ENCODE measurements around the gene SPAG16. TPM values are rescaled to one million over a fixed set of nuclear protein-coding genes. Genes with fewer than 3 reads are reported as not detected.

The SPAG16 gene
- total RNA-seq, 1 experiment from 2014 or later: 21.5 TPM

DNA sequence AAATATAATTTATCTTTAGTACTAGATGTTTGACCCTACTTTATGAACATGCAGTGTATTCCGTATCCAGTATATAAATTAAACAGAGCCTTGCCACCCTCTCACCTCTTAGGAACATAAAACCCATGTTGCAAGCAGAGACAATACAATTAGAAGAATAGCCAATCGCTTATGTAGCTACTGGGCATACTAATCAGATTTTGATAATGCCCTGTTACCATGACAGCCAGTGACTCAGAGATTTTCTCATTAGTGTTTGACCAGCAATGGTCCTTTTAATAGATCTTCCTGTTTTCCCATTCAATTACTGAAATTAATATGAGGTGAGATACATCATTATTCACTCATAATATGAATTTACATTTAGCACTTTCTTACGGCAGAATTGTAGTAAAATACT, 579.3 kb downstream of the SPAG16 start:
- no peaks in the 10 kb centered on the region for H3K4me1 Mint-ChIP-seq (ENCODE audit: low read depth, unreplicated experiment)
- TF ChIP-seq, protein P1, sequence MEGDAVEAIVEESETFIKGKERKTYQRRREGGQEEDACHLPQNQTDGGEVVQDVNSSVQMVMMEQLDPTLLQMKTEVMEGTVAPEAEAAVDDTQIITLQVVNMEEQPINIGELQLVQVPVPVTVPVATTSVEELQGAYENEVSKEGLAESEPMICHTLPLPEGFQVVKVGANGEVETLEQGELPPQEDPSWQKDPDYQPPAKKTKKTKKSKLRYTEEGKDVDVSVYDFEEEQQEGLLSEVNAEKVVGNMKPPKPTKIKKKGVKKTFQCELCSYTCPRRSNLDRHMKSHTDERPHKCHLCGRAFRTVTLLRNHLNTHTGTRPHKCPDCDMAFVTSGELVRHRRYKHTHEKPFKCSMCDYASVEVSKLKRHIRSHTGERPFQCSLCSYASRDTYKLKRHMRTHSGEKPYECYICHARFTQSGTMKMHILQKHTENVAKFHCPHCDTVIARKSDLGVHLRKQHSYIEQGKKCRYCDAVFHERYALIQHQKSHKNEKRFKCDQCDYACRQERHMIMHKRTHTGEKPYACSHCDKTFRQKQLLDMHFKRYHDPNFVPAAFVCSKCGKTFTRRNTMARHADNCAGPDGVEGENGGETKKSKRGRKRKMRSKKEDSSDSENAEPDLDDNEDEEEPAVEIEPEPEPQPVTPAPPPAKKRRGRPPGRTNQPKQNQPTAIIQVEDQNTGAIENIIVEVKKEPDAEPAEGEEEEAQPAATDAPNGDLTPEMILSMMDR (IDR thresholded peaks at IDR 0.05; ENCODE audit: insufficient read depth in 1 of 2, low read depth in 1 of 2, low read length in 1 of 2, severe bottlenecking in 1 of 2, unreplicated experiment in 1 of 2): no peak
- H3K27ac Mint-ChIP-seq (ENCODE audit: unreplicated experiment): no peak overlapping the region
- H3K36me3 Mint-ChIP-seq (ENCODE audit: insufficient read depth, unreplicated experiment): no peaks in the 10 kb centered on the region
- intact Hi-C loops (cut with micrococcal nuclease; ENCODE audit: unreplicated experiment): no loop called here
- Histone ChIP-seq H3K4me3 (ENCODE audit: low read depth, low read length) (no peak overlapping the region), H3K27me3 (replicated peaks; ENCODE audit: control insufficient read depth, insufficient read depth, low read length) (no peaks in the 10 kb centered on the region), H3K4me1 (no peaks in the 10 kb centered on the region), H3K36me3 (ENCODE audit: control insufficient read depth, insufficient read depth, low read length) (no peaks in the 10 kb centered on the region), H3K9me3 (no peaks in the 10 kb centered on the region)
- POLR2A ChIA-PET: no interaction called here
- DNase-seq: no peak
- no peaks in the 10 kb centered on the region for H3K27me3 Mint-ChIP-seq (ENCODE audit: insufficient read depth, unreplicated experiment)
- no peak overlapping the region for H3K4me3 Mint-ChIP-seq (ENCODE audit: unreplicated experiment)
- CTCF ChIA-PET: no interaction called here
- BruUV-seq (replicated peaks): no TSS peak
- no peaks in the 10 kb centered on the region for H3K9me3 Mint-ChIP-seq (ENCODE audit: unreplicated experiment)

DNA sequence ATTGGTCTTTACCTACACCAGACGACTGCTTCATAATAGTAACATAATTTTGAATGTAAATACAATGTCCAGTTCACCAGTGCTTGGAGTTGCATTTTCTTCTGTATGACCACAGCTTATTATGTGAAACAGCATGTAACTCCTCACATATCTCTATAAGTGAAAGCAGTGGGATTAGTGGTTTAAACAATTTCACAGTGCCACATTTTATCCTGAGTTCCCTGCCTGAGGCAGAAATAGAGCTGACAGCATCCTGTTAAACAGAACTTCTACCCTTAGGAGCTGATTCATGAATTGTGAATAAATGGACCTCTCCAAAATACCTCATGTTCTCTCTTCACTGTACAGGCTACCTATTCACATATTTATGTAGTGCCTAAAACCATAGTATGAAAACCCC, 584.3 kb downstream of the SPAG16 start:
- no peak overlapping the region for H3K4me3 Mint-ChIP-seq (ENCODE audit: unreplicated experiment)

DNA sequence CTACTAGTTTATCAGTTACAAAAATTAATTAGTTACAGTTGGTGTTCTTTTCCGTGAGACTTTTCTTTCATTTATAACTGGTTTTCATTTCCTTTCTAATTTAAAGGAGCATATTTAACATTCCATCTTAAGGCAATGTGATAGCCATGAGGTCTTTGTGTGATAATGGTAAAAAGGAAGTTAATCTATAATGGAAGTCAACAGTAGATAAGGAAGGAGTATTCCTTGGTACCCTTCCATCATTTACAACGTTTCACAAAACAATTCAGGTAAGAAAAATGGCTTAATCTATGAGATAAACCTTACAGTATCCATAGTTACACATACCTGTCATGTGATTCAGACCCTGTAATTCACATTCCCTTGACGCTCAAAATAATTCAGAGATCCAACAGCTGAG, 601.2 kb downstream of the SPAG16 start:
- H3K4me3 ChIP-seq (ENCODE audit: low read depth, low read length): no peak overlapping the region
- H3K4me1 ChIP-seq: peaks cover 23% of the 10 kb centered on the region
- peaks cover 54% of the 10 kb centered on the region for H3K9me3 Mint-ChIP-seq (ENCODE audit: unreplicated experiment)
- TF ChIP-seq, protein P1 (IDR thresholded peaks at IDR 0.05; ENCODE audit: insufficient read depth in 1 of 2, low read depth in 1 of 2, low read length in 1 of 2, severe bottlenecking in 1 of 2, unreplicated experiment in 1 of 2): no peak
- H3K27ac Mint-ChIP-seq (ENCODE audit: unreplicated experiment): peak overlapping the region; percentile 91
- no peaks in the 10 kb centered on the region for H3K36me3 ChIP-seq (ENCODE audit: control insufficient read depth, insufficient read depth, low read length)
- no peaks in the 10 kb centered on the region for H3K36me3 Mint-ChIP-seq (ENCODE audit: insufficient read depth, unreplicated experiment)
- H3K27me3 Mint-ChIP-seq (ENCODE audit: insufficient read depth, unreplicated experiment): no peaks in the 10 kb centered on the region
- CTCF ChIA-PET: no interaction called here
- no TSS peak for BruUV-seq (replicated peaks)
- no peak overlapping the region for H3K4me3 Mint-ChIP-seq (ENCODE audit: unreplicated experiment)
- DNase-seq: peak in 1 of 2 experiments; percentile 5
- 0 out of 2 replicates have a peak, but pooled peaks cover 7% of the 10 kb centered on the region for H3K9me3 ChIP-seq
- H3K27me3 ChIP-seq (replicated peaks; ENCODE audit: control insufficient read depth, insufficient read depth, low read length): no peaks in the 10 kb centered on the region
- H3K4me1 Mint-ChIP-seq (ENCODE audit: low read depth, unreplicated experiment): peaks cover 11% of the 10 kb centered on the region
- POLR2A ChIA-PET: no interaction called here
- intact Hi-C loops (cut with micrococcal nuclease; ENCODE audit: unreplicated experiment): loop anchor here (1.0 kb wide), 1 partner anchor 73 kb away; no protein-coding TSS in a partner anchor

More for the DNA sequence above, 584.3 kb downstream of the SPAG16 start:
- intact Hi-C loops (cut with micrococcal nuclease; ENCODE audit: unreplicated experiment): no loop called here
- CTCF ChIA-PET: no interaction called here
- Histone ChIP-seq H3K36me3 (ENCODE audit: control insufficient read depth, insufficient read depth, low read length) (no peaks in the 10 kb centered on the region), H3K4me1 (no peaks in the 10 kb centered on the region), H3K4me3 (ENCODE audit: low read depth, low read length) (no peak overlapping the region), H3K9me3 (no peaks in the 10 kb centered on the region), H3K27me3 (replicated peaks; ENCODE audit: control insufficient read depth, insufficient read depth, low read length) (no peaks in the 10 kb centered on the region)
- Mint-ChIP-seq H3K36me3 (ENCODE audit: insufficient read depth, unreplicated experiment) (no peaks in the 10 kb centered on the region), H3K27me3 (ENCODE audit: insufficient read depth, unreplicated experiment) (no peaks in the 10 kb centered on the region), H3K27ac (ENCODE audit: unreplicated experiment) (no peak overlapping the region), H3K9me3 (ENCODE audit: unreplicated experiment) (no peaks in the 10 kb centered on the region), H3K4me1 (ENCODE audit: low read depth, unreplicated experiment) (peaks cover 10% of the 10 kb centered on the region)
- no TSS peak for BruUV-seq (replicated peaks)
- no peak for DNase-seq
- POLR2A ChIA-PET: no interaction called here
- TF ChIP-seq, protein P1 (IDR thresholded peaks at IDR 0.05; ENCODE audit: insufficient read depth in 1 of 2, low read depth in 1 of 2, low read length in 1 of 2, severe bottlenecking in 1 of 2, unreplicated experiment in 1 of 2): no peak
